ENCODE data around the gene ANTXR1. TPM values are rescaled to one million over a fixed set of nuclear protein-coding genes. Genes with fewer than 3 reads are reported as not detected.

Gene ANTXR1
- total RNA-seq, 1 donor from 2014 or later: 89.9 TPM

DNA sequence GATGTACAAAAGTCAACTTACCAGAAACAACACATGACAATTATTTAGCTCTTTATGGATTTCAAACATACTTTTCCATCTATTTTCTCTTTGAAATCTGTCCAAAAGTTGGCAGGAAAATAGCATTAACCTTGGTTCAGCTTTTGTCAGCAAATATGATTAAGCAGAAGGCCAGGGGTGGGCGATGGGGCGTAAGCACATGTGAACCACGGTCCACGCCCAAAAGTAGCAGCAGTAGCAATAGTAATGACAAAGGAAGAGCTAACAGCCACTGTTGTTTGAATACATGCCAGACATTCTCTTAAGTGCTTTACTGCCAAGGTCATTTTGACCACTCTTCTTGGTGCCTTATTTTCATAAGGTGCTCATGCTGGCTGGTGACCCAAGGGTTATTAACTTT lies 73.5 kb downstream of the ANTXR1 start:
- DNase-seq (ENCODE audit: low spot score): no peak
- intact Hi-C loops (cut with DNase I): no loop called here
- no peak for ATAC-seq

DNA sequence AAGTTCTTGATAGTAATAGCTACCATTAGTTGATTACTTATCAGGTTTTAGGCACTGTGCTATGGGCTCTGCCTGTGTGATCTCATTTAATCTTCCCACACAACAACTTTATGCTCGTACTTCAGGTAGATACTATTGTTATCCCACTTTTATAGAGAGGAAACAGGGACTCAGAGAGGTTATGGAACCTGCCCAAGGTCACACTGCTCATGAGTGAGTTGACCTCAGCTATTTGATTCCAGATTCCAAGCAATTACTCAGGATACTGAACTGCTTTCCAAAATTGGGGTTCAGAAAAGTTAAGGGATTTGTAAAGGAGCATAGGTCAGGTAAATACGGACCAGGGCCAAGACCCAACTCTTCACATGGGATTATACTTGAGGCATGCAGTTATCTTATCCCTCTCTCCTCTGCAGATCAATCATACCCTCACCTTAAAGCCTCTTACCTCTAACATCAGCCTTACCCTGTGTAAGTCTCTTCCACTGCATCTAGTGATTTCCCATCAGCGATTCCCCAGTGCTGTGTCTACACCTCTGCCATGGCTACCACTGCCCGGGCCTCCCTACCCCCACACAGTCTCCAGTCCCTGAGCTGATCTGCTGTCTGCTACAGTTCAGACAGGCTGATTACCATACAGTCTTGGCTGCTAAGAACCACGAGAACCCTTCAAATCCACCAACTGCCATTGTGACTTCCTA lies 74.4 kb downstream of the ANTXR1 start:
- ATAC-seq (peak; percentile 52), DNase-seq (ENCODE audit: low spot score) (no peak)
- intact Hi-C loops (cut with DNase I): no loop called here

DNA sequence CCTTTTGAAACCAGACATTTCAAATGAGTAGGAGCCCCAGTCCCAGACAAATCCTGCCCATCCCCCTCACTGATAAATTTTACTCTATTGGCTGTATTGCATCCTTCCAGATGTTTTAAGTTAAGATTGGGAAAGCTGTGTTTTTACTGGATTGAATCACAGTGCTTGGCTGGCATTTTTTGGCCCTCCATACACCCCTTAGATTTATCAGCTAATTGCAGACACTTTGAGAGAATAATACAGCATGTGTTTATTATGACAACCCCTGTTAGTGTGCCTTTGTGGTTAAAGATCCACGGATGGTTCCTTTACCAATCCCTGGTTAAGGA lies 74.9 kb downstream of the ANTXR1 start:
- ATAC-seq: peak; percentile 75
- intact Hi-C loops (cut with DNase I): no loop called here
- DNase-seq (ENCODE audit: low spot score): no peak

DNA sequence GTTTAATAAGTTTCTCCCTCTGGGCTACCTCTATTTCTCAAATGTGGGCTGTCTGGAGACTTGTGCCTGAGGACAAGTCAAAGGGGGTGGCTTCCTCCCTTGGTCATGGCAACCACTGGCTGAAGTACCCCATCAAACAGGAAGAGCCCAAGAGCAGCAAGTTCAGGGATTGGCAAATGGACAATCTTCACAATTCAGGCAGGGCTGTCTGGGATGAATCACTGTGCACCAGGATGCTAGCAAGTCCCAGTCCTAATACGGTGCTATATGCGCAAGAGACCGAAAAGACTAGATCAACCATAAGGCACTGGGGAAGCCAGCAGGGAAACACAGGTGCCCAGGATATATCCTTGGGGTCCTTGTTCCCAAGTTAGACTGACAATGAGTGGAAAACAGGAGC lies 75.5 kb downstream of the ANTXR1 start:
- intact Hi-C loops (cut with DNase I): no loop called here
- ATAC-seq (peak; percentile 52), DNase-seq (ENCODE audit: low spot score) (no peak)

DNA sequence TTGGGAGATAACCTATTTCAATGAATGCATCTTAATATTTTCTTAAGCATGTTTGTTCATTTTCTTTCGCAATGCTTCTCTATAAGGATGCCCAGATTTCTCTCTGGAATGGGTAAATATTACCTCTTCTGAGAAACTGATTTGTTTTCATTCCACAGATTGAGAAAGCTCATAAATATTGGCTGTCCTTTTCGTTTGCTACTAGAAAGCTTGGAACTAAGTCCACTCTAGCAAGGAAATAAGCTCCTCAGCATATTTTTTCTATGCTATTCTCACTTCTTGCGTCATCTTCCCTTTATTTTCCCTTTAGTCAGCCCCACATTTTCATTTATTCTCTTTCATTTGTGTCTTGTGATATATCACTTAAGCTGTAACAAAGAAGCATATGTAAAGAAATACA lies 76.3 kb downstream of the ANTXR1 start:
- intact Hi-C loops (cut with DNase I): no loop called here
- ATAC-seq (peak; percentile 18), DNase-seq (ENCODE audit: low spot score) (no peak)

DNA sequence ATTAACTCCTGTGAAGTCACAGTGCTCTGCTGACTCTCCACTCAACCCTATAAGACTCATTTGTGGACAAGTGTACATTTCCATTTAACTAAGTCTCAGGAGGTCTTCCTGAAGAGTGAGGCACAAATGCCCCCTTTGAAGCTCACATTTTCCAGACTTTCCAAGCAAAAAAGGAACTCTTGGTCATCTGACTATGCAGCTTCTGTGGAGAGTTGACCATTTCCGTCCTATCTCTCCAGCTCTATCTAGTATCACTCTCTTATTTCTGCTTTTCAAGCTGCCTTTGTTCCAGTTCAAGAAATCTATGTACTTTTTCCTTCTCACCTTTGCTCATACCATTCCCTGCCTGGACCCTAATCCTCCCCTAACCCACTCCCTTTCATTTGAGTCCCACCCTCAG lies 77.0 kb downstream of the ANTXR1 start:
- DNase-seq (ENCODE audit: low spot score) (no peak), ATAC-seq (peak; percentile 10)
- intact Hi-C loops (cut with DNase I): no loop called here

DNA sequence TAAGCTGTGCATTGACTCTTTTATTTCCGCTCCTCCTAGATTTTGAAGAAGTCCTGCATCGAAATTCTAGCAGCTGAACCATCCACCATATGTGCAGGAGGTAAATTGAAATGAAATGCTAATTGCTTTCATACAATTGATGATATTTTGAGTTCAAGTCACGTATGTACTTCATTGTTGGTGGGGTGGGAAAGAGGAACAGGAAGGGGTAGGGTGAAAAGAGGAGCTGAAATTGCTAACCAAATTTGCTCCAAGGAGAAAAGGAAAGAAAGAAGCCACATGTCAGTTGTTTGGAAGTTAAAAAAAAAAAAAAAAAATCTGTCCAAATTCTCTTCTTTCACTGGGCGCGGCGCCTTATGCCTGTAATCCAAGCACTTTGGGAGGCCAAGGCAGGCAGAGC lies 77.8 kb downstream of the ANTXR1 start:
- DNase-seq (ENCODE audit: low spot score): no peak
- intact Hi-C loops (cut with DNase I): no loop called here
- ATAC-seq: no peak

DNA sequence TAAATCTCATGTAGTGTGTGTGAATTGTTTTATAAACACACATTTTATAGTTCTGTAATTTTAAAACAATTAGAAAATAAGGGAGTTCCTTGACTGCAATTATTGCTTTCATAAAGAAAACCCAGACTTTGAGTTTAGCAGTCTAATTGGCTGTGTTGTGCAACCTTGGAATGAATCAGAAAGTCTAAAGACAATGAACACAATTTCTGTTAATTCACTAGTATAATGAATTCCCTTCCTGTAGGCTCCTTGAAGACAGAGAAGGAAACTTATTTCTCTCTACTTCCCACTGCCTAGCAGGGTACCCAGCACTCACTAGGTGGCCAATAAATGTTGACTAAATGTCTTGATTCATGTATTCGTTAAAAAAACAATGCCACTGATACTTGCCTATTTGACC lies 79.9 kb downstream of the ANTXR1 start:
- DNase-seq (ENCODE audit: low spot score) (no peak), ATAC-seq (no peak)
- intact Hi-C loops (cut with DNase I): no loop called here

DNA sequence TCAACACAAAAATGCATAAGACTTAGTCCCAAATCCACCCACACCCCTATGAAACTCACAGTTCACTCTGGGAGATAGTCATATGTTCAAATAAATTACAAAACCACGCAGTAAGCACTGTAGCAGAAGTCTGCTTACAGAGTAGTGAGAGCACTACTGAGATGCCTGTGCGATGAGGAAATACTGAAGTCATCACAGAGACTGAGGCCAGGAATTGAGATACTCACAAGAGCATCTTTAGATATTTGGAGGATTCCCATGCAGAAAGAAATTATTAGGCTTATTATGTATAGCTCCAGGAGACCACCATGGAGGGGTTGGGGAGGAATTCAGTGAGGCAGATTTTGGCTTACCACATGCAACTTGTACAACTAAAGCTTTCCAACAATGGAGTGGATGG lies 82.3 kb downstream of the ANTXR1 start:
- intact Hi-C loops (cut with DNase I): no loop called here
- ATAC-seq (peak; percentile 87), DNase-seq (ENCODE audit: low spot score) (no peak)

DNA sequence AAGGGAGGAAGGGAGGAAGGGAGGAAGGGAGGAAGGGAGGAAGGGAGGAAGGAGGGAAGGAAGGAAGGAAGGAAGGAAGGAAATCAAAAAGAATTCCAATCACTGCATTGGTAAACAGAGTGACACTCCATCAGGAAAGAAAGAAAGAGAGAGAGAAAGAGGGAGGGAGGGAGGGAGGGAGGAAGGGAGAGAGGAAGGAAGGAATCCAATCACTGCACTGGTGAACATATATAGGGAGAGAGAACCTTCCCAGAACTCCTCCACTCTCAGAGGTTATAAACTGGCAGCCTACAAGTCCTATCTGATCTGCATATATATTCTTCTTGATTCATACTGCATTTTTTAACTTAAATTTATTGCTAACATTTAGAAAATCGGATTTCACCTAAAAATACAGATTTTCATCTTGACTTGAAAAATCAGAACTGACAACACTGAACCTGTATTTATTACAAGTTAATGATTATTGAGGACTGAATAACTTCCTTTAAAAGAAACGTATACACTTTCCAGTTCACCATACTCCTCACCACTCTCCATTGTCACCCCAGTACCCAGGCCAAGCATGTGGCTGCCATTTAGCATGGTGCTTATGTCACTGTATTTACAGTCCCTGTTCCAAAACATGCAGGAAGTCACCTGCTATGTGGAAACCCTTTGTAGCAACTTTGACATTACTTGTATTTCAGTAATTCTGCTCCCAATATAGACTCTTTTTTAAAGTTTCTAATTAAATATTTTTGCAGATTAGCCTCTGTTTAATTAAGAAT lies 83.5 kb downstream of the ANTXR1 start:
- intact Hi-C loops (cut with DNase I): no loop called here
- no peak for ATAC-seq

DNA sequence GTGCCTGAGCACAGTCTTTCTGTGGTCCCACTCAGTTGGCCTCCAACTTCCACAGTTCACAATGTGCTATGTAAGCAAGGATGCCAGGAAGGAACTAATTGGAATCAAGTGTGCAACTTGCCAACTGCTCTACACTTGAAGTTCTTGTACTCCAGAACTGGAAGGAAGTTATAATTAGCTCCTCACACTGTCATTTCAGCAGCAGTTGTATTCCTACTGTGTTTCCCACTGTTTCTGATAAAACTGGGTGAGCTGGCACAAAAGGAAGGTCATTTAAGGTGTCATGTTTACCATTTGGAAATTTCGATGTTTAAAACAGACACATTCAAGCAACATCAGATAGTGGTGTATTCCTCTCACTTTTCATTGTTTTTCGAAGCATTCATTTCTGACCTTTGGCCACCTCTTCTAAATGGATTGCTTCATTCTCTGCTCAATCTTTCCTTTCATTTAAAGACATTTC lies 84.2 kb downstream of the ANTXR1 start:
- ATAC-seq (no peak), DNase-seq (ENCODE audit: low spot score) (no peak)
- intact Hi-C loops (cut with DNase I): no loop called here

More for the DNA sequence above, 83.5 kb downstream of the ANTXR1 start:
- no peak for DNase-seq (ENCODE audit: low spot score)

DNA sequence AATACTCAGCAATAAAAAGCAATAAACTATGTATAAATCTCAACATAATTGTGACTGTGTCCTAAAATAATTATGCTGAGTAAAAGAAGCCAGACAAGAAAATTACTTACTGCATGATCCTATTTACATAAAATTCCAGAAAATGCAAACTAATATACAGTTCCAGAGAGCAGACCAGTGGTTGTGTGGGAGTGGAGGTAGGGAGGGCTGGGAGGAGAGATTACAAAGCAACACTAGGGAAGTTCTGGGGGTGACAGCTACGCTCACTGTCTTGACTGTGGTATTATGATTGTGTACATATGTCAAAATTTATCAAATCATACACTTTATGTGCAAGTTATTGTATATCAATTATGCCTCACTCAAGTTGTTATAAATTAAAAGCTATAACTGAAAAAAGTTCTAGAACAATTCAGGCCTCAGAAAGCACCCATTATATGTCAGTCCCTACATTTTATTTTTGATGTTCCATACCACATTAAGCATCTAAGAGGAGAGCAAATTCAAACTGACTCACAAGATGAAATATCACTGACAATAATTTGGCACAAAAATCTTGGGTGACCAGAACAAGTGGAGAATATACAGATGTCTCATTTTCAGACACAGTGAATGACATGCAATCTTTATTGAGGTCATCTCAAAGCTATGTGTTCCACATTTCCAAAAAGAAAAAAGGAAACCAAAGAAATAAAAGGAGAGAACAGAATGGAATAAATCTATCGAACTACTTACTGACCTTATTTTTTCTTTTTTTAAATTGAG lies 85.1 kb downstream of the ANTXR1 start:
- ATAC-seq: no peak
- intact Hi-C loops (cut with DNase I): no loop called here
- DNase-seq (ENCODE audit: low spot score): no peak

DNA sequence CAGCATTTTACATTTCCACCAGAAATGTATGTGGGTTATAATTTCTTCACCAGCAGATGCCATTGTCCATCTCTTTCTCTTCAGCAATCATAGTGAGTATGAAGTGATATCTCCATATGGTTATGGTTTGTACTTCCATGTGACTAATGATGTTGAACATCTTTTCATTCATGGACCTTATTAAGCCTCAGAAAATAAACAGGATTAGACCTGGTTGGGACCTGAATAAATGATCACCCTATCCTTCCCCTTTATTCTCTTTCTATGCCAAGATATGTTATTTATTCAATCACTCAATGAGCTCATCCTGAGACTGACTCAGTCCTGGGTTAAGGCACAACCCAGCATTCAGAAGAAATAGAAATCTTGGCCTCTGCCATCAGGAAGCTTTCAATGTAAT lies 86.6 kb downstream of the ANTXR1 start:
- no peak for ATAC-seq
- intact Hi-C loops (cut with DNase I): no loop called here
- DNase-seq (ENCODE audit: low spot score): no peak

DNA sequence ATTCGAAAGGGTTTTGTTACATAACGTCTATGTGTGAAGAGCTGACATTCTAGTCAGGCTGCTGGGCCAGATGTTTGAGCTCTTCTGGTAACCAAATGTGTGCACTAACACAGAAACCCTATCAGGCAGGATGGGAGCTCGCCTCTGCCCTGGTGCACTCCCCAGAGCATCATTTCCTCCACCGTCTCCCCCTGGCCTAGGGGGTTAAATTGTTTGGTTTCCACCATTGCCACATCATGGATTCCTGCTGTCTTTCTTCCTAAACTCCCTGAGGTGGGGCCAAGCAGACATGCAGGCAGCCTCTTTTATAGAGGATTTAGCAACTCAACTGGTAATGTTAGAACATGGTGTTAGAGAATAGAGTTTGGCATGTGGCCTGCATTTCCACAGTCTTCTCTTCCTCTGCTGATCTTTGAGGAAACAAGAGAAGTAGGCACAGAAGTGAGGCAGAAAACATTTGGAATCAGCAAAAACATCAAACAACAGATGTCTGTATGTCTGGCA lies 87.3 kb downstream of the ANTXR1 start:
- ATAC-seq: peak; percentile 75
- no peak for DNase-seq (ENCODE audit: low spot score)
- intact Hi-C loops (cut with DNase I): no loop called here

DNA sequence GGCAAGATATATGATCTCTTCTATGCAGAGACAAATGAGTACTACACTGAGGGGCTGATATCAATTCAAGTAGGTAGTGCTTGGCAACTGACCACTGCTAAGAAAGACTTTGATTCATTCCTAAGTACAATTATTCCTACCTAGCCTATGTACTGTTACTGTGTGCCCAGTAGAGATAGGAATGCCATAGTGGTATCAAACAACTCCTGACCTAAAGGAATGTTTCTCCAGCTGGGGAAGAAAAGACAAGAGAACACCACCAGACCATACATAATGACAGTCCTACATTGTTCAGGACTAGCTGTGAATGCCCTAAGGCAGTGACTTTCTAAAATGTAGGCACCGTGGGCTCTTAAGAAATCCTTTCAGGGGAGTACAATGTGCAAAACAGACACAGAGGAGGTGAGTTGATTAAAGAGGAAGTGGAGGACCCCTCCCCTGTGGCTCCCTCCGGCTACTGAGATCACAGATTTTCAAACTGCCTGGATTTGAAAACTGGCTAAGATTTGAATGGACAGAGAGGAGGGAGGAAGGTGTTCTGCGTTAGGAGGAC lies 89.1 kb downstream of the ANTXR1 start:
- no peak for ATAC-seq
- DNase-seq (ENCODE audit: low spot score): no peak
- intact Hi-C loops (cut with DNase I): no loop called here

DNA sequence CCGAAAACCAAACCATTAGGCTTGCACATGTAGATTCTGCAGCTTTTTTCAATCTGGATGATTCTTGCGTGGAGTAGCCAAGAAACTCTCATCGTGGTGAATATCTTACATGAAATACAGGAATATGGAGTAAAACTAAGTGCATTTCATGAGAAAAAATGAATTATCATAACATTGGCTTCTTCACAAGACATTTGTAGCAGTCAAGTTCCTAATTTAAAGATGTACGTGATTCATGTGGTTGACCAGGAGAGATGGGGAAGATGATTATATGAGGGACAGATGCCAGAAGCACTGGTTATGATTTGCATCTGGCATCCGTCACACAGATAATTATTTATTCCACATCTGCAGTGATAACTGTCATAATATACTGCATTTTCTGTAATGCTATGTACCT lies 90.4 kb downstream of the ANTXR1 start:
- no peak for ATAC-seq
- DNase-seq (ENCODE audit: low spot score): no peak
- intact Hi-C loops (cut with DNase I): no loop called here

DNA sequence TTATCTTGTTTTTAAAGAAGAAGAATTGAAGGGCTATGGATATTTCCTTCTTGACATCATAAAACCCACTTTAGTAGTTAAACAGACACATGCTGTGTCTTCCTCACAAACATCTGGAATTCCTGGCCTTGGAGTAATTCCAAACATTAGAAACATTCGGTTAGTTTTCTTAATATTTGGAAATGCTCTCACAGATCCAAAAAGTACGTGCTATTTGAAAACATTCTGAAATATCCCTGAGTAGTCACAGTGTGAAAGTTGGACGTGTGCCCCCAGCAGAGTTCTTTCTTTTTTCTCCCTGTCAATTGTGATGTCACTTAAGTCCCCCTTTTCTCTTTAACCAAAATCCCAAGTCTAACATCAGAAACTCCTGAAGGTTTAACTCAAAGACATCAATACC lies 91.3 kb downstream of the ANTXR1 start:
- DNase-seq (ENCODE audit: low spot score) (no peak), ATAC-seq (peak; percentile 76)
- intact Hi-C loops (cut with DNase I): no loop called here

DNA sequence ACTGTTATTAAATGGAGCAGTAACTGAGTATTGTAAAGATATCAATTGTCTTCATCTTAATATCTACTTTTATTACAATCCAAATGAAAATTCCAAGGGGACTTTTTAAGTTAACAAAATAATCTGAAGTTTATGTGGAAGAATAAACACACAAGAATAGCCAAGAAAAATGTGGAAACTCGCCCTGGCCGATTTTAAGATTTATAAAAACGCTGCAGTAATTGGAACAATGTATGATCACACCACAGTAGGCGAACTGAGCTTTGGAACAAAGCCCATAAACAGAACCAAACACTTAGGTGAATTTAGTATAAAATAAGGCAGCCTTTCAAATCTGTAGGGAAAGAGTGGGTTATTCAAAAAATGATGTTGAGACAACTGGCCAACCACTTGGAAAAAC lies 96.3 kb downstream of the ANTXR1 start:
- intact Hi-C loops (cut with DNase I): no loop called here
- DNase-seq (ENCODE audit: low spot score) (no peak), ATAC-seq (no peak)

DNA sequence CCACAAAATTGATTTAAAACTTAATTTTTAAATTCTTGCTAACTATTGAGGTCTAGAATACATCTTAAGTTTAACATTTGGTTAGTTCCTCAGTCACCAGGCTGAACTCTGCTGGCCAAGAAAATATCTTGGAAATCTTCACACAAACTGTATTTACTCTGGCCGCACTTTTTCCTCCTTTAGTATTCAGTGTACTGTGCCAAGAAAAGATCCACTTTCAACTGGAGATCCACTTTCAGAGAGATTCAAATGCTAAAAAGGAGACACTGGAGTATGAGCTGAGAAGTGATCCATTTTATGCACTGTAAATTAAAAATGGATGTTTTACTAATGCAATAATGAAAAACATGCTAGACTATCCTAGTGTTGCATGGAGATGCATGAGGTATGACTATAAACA lies 98.1 kb downstream of the ANTXR1 start:
- no peak for DNase-seq (ENCODE audit: low spot score)
- intact Hi-C loops (cut with DNase I): no loop called here
- peak; percentile 88 for ATAC-seq

DNA sequence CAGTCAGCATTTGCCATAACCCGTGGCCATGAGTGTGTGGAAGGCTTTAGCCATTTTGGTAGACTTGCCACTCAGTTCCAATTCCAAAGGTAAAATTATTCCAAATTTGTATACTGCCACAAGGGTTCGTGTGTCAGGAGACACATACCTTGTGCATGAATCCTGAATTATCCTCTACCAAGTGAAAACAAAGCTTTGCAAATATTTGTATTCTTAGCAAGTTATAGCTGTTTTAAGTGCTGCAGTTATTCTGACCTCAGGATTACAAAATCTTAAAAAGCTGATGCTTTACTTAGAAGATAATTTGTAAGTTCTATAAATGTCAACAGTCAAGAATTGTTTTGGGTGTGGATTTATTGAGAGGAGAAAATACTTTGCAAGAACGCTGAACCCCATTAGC lies 100.6 kb downstream of the ANTXR1 start:
- intact Hi-C loops (cut with DNase I): no loop called here
- DNase-seq (ENCODE audit: low spot score): no peak
- ATAC-seq: no peak

All from sciatic nerve (tissue), 2 donors.